Neutrophil (primary cell): Measurements from ENCODE around the gene EGR4.

Experiments used
- H3K27ac ChIP-seq: fragments of 200-600 bp; sonication (generic); 2 replicates; pipeline ENCODE4 v1.5.1; 2016; ENCODE audit warnings: mild to moderate bottlenecking, moderate library complexity
- H3K27me3 ChIP-seq: fragments of 200-600 bp; sonication (generic); 2 replicates; pipeline ENCODE4 v1.6.0; 2016; ENCODE audit warnings: mild to moderate bottlenecking
- H3K36me3 ChIP-seq: fragments of 200-600 bp; sonication (generic); 2 replicates; pipeline ENCODE4 v1.5.1; 2017
- H3K4me1 ChIP-seq, 2 experiments: fragments of 200-600 bp in 1 of 2; sonication (generic) in 1 of 2; 1 replicate in 1 of 2; 2 replicates in 1 of 2; pipeline versions ENCODE4 v1.5.1 to v1.6.1; 2013 to 2016; ENCODE audit warnings: low read depth in 1 of 2, low read length in 1 of 2, mild to moderate bottlenecking in 1 of 2, moderate library complexity in 1 of 2; ENCODE audit not compliant: control insufficient read depth in 1 of 2, insufficient read depth in 1 of 2
- H3K4me3 ChIP-seq, 2 experiments: fragments of 200-600 bp in 1 of 2; sonication (generic) in 1 of 2; 1 replicate in 1 of 2; 2 replicates in 1 of 2; pipeline ENCODE4 v1.5.1; 2013 to 2016; ENCODE audit warnings: low read depth in 1 of 2, low read length in 1 of 2, mild to moderate bottlenecking in 1 of 2, moderate library complexity in 1 of 2
- H3K9me3 ChIP-seq: fragments of 200-600 bp; sonication (generic); 2 replicates; pipeline ENCODE4 v1.5.1; 2016
- TF ChIP-seq, protein P1 (sequence below): fragments of 200-600 bp; sonication (generic); IDR thresholded peaks from 2 replicates; pipeline ENCODE4 v1.5.1; 2016; ENCODE audit warnings: antibody characterized with exemption

Gene EGR4

DNA sequence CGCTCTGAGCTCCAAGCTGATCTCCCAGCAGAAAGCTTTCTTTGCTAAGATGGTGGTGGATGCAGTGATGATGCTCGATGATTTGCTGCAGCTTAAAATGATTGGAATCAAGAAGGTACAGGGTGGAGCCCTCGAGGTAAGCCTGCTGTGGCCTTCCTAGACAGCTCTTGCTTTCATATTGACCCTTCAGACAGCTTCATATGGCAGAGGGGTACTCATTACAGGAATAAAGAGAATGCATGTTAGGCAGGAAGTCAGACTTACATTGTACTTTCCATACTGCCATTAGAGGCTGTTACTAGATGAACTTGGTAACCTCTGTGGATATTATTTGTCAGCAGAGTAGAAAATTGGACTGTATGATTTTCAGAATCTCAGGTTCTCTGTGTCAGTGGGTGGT is 48.8 kb downstream of the EGR4 start:
- Histone ChIP-seq H3K9me3 (no peaks in the 10 kb centered on the region), H3K36me3 (peaks cover 82% of the 10 kb centered on the region), H3K4me3 (no peak overlapping the region), H3K27ac (no peak overlapping the region), H3K27me3 (no peaks in the 10 kb centered on the region), H3K4me1 (no peaks in the 10 kb centered on the region)
- TF ChIP-seq, protein P1, sequence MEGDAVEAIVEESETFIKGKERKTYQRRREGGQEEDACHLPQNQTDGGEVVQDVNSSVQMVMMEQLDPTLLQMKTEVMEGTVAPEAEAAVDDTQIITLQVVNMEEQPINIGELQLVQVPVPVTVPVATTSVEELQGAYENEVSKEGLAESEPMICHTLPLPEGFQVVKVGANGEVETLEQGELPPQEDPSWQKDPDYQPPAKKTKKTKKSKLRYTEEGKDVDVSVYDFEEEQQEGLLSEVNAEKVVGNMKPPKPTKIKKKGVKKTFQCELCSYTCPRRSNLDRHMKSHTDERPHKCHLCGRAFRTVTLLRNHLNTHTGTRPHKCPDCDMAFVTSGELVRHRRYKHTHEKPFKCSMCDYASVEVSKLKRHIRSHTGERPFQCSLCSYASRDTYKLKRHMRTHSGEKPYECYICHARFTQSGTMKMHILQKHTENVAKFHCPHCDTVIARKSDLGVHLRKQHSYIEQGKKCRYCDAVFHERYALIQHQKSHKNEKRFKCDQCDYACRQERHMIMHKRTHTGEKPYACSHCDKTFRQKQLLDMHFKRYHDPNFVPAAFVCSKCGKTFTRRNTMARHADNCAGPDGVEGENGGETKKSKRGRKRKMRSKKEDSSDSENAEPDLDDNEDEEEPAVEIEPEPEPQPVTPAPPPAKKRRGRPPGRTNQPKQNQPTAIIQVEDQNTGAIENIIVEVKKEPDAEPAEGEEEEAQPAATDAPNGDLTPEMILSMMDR = no peak

DNA sequence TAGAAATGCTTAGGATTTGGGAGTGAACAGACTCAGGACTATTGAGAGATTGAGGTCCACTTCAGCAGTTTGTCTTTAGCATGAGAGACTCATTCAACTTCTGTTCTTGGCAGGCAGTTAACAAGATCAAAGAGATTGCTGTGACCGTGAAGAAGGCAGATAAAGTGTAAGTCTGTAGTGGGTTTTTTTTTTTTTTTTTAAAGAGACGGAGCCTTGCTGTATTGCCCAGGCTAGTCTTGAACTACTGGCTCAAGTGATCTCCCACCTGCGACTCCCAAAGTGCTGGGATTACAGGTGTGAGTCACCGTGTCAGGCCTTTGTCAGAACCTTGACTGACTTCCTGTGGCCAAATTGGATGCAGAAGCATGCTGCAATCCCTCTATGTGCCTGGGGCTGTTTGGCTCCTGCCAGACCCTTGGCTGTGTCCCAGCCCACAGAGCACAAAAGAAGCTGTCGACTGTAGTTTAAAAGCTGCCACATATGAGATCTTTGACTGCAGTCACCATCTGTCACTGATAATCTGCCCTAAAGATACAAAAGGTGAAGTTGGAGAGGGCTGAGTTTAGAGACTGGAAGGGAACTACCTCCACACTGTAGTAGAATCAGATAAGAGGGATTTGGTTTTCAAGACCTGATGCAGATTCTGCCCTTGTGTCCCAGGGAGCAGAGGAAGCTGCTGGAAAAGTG is 49.3 kb downstream of the EGR4 start:
- no peaks in the 10 kb centered on the region for H3K27me3 ChIP-seq
- H3K27ac ChIP-seq = no peak overlapping the region
- H3K4me1 ChIP-seq = no peaks in the 10 kb centered on the region
- no peaks in the 10 kb centered on the region for H3K9me3 ChIP-seq
- TF ChIP-seq, protein P1 = no peak
- H3K4me3 ChIP-seq = no peak overlapping the region
- peaks cover 82% of the 10 kb centered on the region for H3K36me3 ChIP-seq
